IMR-90 (cell line): ENCODE measurements around the gene CD36. TPM values are rescaled to one million over a fixed set of nuclear protein-coding genes. Genes with fewer than 3 reads are reported as not detected.

Experiments
- ATAC-seq: fragments of 200-7000 bp; cut with Tn5 transposase; 2 replicates; pipeline ENCODE4 v1.9.1; 2020; ENCODE audit warnings: low read depth, mild to moderate bottlenecking, moderate library complexity
- BruUV-seq: library from RNA; stranded (reverse); fragments of 400-500 nt; replicated peaks from 2 replicates; lab custom pipeline; 2021; lab: Mats Ljungman, UMichigan
- CTCF ChIA-PET: fragments of 300-600 bp; formaldehyde crosslinking; extraction: SDS; loops from one replicate; lab custom pipeline; 2021; ENCODE audit warnings: antibody characterized with exemption; lab: Yijun Ruan, JAX
- POLR2A ChIA-PET: fragments of 300-600 bp; sonication (Branson Sonifier 250); formaldehyde crosslinking; loops from one replicate; lab custom pipeline; 2022; ENCODE audit warnings: antibody characterized with exemption; ENCODE audit not compliant: unreplicated experiment; lab: Charles Lee
- DNase-seq: peaks from one replicate; pipeline ENCODE4 v3.0.0; 2013
- H2AFZ ChIP-seq: replicated peaks from 2 replicates; pipeline ENCODE3; 2013; ENCODE audit warnings: low read length, mild to moderate bottlenecking; ENCODE audit not compliant: poor library complexity
- H2AK5ac ChIP-seq: 2 replicates; pipeline ENCODE4 v1.6.1; 2013; ENCODE audit warnings: low read depth, low read length, inconsistent platforms
- H2AK9ac ChIP-seq: replicated peaks from 2 replicates; pipeline ENCODE3; 2013; ENCODE audit warnings: mild to moderate bottlenecking, low read depth, low read length, moderate library complexity; ENCODE audit not compliant: poor library complexity
- H2BK120ac ChIP-seq: 2 replicates; pipeline ENCODE4 v1.6.1; 2013; ENCODE audit warnings: low read depth, low read length, inconsistent platforms
- H2BK15ac ChIP-seq: 3 replicates; pipeline ENCODE4 v1.6.1; 2013; ENCODE audit warnings: low read depth, low read length, inconsistent platforms
- H2BK20ac ChIP-seq: 2 replicates; pipeline ENCODE4 v1.6.1; 2013; ENCODE audit warnings: low read depth, mild to moderate bottlenecking, inconsistent platforms, low read length, moderate library complexity
- H2BK5ac ChIP-seq: 2 replicates; pipeline ENCODE4 v1.6.1; 2013; ENCODE audit warnings: mild to moderate bottlenecking, low read depth, low read length, inconsistent platforms; ENCODE audit not compliant: poor library complexity, severe bottlenecking
- H3K14ac ChIP-seq: replicated peaks from 2 replicates; pipeline ENCODE4 v1.6.1; 2013; ENCODE audit warnings: low read depth, low read length, inconsistent platforms
- H3K18ac ChIP-seq: 2 replicates; pipeline ENCODE4 v1.6.1; 2013; ENCODE audit warnings: low read depth, low read length, control low read depth
- H3K23ac ChIP-seq: 2 replicates; pipeline ENCODE4 v1.6.1; 2013; ENCODE audit warnings: low read depth, low read length, inconsistent platforms
- H3K27ac ChIP-seq: 2 replicates; pipeline ENCODE4 v1.5.1; 2013; ENCODE audit warnings: mild to moderate bottlenecking, control low read depth, low read length; ENCODE audit not compliant: insufficient read depth
- H3K27me3 ChIP-seq: 2 replicates; pipeline ENCODE4 v1.6.1; 2013; ENCODE audit warnings: low read length; ENCODE audit not compliant: control insufficient read depth, insufficient read depth
- H3K36me3 ChIP-seq: 2 replicates; pipeline ENCODE4 v1.6.1; 2013; ENCODE audit warnings: low read length, mixed read lengths; ENCODE audit not compliant: control insufficient read depth, insufficient read depth
- H3K4ac ChIP-seq: 2 replicates; pipeline ENCODE4 v1.6.1; 2013; ENCODE audit warnings: low read depth, low read length, inconsistent platforms
- H3K4me1 ChIP-seq: 2 replicates; pipeline ENCODE4 v1.6.1; 2013; ENCODE audit warnings: low read length, mixed read lengths; ENCODE audit not compliant: control insufficient read depth, insufficient read depth
- H3K4me2 ChIP-seq: 2 replicates; pipeline ENCODE4 v1.6.1; 2013; ENCODE audit warnings: low read depth, mild to moderate bottlenecking, control low read depth, low read length, moderate library complexity
- H3K4me3 ChIP-seq: 2 replicates; pipeline ENCODE4 v1.5.1; 2013; ENCODE audit warnings: low read depth, mild to moderate bottlenecking, control low read depth, low read length, moderate library complexity; ENCODE audit not compliant: insufficient read depth
- H3K56ac ChIP-seq: 2 replicates; pipeline ENCODE4 v1.6.1; 2013; ENCODE audit warnings: low read length, inconsistent platforms; ENCODE audit not compliant: insufficient read depth; ENCODE audit errors: extremely low read depth
- H3K79me1 ChIP-seq, 2 experiments: 2 replicates each; pipeline ENCODE4 v1.6.1; 2013; ENCODE audit warnings: low read length in 2 of 2, inconsistent platforms in 1 of 2, low read depth in 1 of 2
- H3K9ac ChIP-seq: 2 replicates; pipeline ENCODE4 v1.6.1; 2013; ENCODE audit warnings: low read depth, low read length, control low read depth
- H3K9me1 ChIP-seq: 2 replicates; pipeline ENCODE4 v1.6.1; 2013; ENCODE audit warnings: low read length, inconsistent platforms; ENCODE audit not compliant: insufficient read depth
- H3K9me3 ChIP-seq: 2 replicates; pipeline ENCODE4 v1.6.1; 2013; ENCODE audit warnings: low read length; ENCODE audit not compliant: control insufficient read depth, insufficient read depth
- H4K20me1 ChIP-seq: 2 replicates; pipeline ENCODE4 v1.6.1; 2013; ENCODE audit warnings: low read length, inconsistent platforms; ENCODE audit not compliant: insufficient read depth
- H4K5ac ChIP-seq: 2 replicates; pipeline ENCODE4 v1.6.1; 2013; ENCODE audit warnings: mild to moderate bottlenecking, low read depth, low read length, control low read depth
- H4K8ac ChIP-seq, 2 experiments: 2 replicates each; pipeline ENCODE4 v1.6.1; 2013; ENCODE audit warnings: low read depth in 2 of 2, low read length in 2 of 2, control low read depth in 1 of 2, inconsistent platforms in 1 of 2
- H4K91ac ChIP-seq: 2 replicates; pipeline ENCODE4 v1.6.1; 2013; ENCODE audit warnings: low read depth, low read length, inconsistent platforms; ENCODE audit not compliant: insufficient read depth
- CEBPB ChIP-seq: IDR thresholded peaks from 2 replicates; pipeline ENCODE4 v1.6.1; 2012; ENCODE audit warnings: low read depth, low read length, improper control_type of control experiment
- CHD1 ChIP-seq: IDR thresholded peaks from 2 replicates; pipeline ENCODE4 v1.6.1; 2012; ENCODE audit warnings: low read depth, low read length, improper control_type of control experiment
- RCOR1 ChIP-seq: IDR thresholded peaks from 2 replicates; pipeline ENCODE4 v1.6.1; 2012; ENCODE audit warnings: mild to moderate bottlenecking, low read length, improper control_type of control experiment; ENCODE audit not compliant: insufficient replicate concordance
- RFX5 ChIP-seq: IDR thresholded peaks from 2 replicates; pipeline ENCODE4 v1.8.0; 2012; ENCODE audit warnings: low read depth, mild to moderate bottlenecking, low read length, moderate library complexity
- SMC3 ChIP-seq: fragments of 150-350 bp; IDR thresholded peaks from 2 replicates; pipeline ENCODE4 v1.6.1; 2016; ENCODE audit warnings: low read depth, mild to moderate bottlenecking, antibody characterized with exemption, low read length, moderate library complexity
- WGBS, 2 experiments: methylation state at CpG; one replicate each; pipeline versions ENCODE4 v1.1.5 to v1.1.7; 2013; ENCODE audit warnings: missing lambda C conversion rate in 2 of 2; ENCODE audit not compliant: insufficient read length in 1 of 2; ENCODE audit errors: extremely low coverage in 2 of 2; 5-methylcytosine and 5-hydroxymethylcytosine counted together
- dilution Hi-C: fragments of 300-500 bp; cut with HindIII; formaldehyde crosslinking; loops from one replicate; pipeline ENCODE4 v1.14.3; 2018; ENCODE audit warnings: low sequenced_read_pairs; ENCODE audit not compliant: unreplicated experiment
- in situ Hi-C: fragments of 300-500 bp; cut with MboI; formaldehyde crosslinking; loops from 3 replicates; pipeline ENCODE4 v1.14.3; 2019; ENCODE audit warnings: low sequenced_read_pairs, inconsistent platforms, mixed read lengths
- intact Hi-C: fragments of 100-400 bp; cut with micrococcal nuclease; formaldehyde crosslinking; loops from 2 replicates; pipeline ENCODE4 v1.10.0; 2022
- polyA plus RNA-seq, 3 experiments: library from polyadenylated mRNA; depleted of rRNA; stranded (reverse); fragments of >200 nt; gene quantifications; 2 replicates each; pipeline ENCODE4 v1.2.3, GENCODE V29; 2012; ENCODE audit warnings: low replicate concordance in 1 of 3
- total RNA-seq: library from RNA; depleted of rRNA; stranded (reverse); fragments of >200 nt; gene quantifications from 2 replicates; pipeline ENCODE4 v1.2.3, GENCODE V29; 2012
- TF ChIP-seq, protein P1 (sequence below): conservative IDR thresholded peaks from 2 replicates; pipeline ENCODE4 v1.5.1; 2012; ENCODE audit warnings: mild to moderate bottlenecking, low read depth, low read length, improper control_type of control experiment

The CD36 gene
- total and polyA plus RNA-seq, 2 of the 4 experiments (the other 2 are of a cell fraction) = 0.19 to 0.54 TPM

DNA sequence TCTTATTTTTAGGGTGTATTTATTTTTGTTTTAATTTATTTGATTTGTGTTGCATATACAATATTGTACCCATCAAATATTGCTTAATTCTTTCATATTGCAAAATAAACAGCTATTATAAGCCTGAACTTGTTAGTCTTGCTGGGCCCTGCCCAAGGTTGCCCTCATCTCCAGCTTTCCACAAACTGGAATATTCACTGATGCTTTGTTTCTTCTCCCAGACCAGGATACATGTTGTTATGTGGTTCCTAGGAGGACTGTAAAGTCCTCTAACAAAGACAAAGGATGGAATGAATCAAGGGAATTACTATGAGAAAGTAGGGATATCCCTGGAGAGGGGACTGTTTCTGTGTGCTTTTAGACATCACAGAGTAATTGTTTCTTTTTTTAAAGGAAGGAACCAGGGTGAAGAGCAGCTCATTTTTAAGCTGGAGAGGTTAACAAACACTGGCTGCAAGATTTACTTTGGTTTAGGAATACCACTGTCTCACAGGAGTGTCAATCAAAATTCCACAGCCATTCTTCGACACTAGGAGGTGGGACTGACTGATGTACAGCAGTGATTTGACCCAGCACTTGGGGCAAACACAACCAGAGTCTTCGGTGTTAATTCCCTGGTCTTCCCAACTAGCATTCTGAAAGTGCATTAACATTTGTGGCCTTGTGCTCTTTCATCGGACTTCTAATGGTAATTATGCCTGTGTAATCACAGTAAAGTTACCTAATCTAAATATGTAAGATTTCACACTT, 14.8 kb upstream of the CD36 start:
- peak overlapping the region; percentile 92 for H3K14ac ChIP-seq
- H4K8ac ChIP-seq = peak overlapping the region in 1 of 2 experiments; percentile 72; a peak in 2 of 4 replicates
- ATAC-seq = peak; percentile 24; the same call in 1 of the 2 replicates
- peak overlapping the region; percentile 89 for H4K5ac ChIP-seq
- ChIA-PET CTCF (interaction anchor here (1.3 kb wide), 1 partner anchor 16 kb away, joined by 3 read pairs; no protein-coding TSS in a partner anchor), POLR2A (no interaction called here)
- H2AK9ac ChIP-seq = no peak overlapping the region
- 0 out of 4 replicates have a peak, but pooled peaks cover 0 to 7% of the 10 kb centered on the region in 2 experiments for H3K79me1 ChIP-seq
- DNase-seq = no peak
- no TSS peak for BruUV-seq
- no peak overlapping the region for H3K9ac ChIP-seq
- H3K9me3 ChIP-seq = no peaks in the 10 kb centered on the region; the same call in 1 of the 2 replicates
- WGBS, 2 experiments = no CpG with 5 or more reads among the region's 3 CpGs
- in situ Hi-C loops (no loop called here), intact Hi-C loops (no loop called here), dilution Hi-C loops (no loop called here)
- peak overlapping the region; percentile 88; the same call in 1 of the 2 replicates for H3K23ac ChIP-seq
- H3K4ac ChIP-seq = peak overlapping the region; percentile 71; the same call in 1 of the 2 replicates
- peak overlapping the region; percentile 57; the same call in 1 of the 2 replicates for H3K18ac ChIP-seq
- H3K56ac ChIP-seq = no peak overlapping the region
- H2BK120ac ChIP-seq = peak overlapping the region; percentile 79
- H3K4me1 ChIP-seq = peaks cover 8% of the 10 kb centered on the region
- H3K4me2 ChIP-seq = no peak overlapping the region
- no peak for TF ChIP-seq CEBPB
- no peak for TF ChIP-seq CHD1
- no peak for TF ChIP-seq RCOR1
- TF ChIP-seq RFX5 = no peak
- TF ChIP-seq SMC3 = no peak
- TF ChIP-seq, protein P1, sequence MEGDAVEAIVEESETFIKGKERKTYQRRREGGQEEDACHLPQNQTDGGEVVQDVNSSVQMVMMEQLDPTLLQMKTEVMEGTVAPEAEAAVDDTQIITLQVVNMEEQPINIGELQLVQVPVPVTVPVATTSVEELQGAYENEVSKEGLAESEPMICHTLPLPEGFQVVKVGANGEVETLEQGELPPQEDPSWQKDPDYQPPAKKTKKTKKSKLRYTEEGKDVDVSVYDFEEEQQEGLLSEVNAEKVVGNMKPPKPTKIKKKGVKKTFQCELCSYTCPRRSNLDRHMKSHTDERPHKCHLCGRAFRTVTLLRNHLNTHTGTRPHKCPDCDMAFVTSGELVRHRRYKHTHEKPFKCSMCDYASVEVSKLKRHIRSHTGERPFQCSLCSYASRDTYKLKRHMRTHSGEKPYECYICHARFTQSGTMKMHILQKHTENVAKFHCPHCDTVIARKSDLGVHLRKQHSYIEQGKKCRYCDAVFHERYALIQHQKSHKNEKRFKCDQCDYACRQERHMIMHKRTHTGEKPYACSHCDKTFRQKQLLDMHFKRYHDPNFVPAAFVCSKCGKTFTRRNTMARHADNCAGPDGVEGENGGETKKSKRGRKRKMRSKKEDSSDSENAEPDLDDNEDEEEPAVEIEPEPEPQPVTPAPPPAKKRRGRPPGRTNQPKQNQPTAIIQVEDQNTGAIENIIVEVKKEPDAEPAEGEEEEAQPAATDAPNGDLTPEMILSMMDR = no peak
- no peaks in the 10 kb centered on the region for H3K36me3 ChIP-seq
- peak overlapping the region; percentile 99 for H2BK15ac ChIP-seq
- no peak overlapping the region for H3K4me3 ChIP-seq
- no peaks in the 10 kb centered on the region for H4K20me1 ChIP-seq
- H3K27ac ChIP-seq = no peak overlapping the region
- H3K9me1 ChIP-seq = peaks cover 7% of the 10 kb centered on the region; the same call in 1 of the 2 replicates
- no peaks in the 10 kb centered on the region for H3K27me3 ChIP-seq
- peak overlapping the region; percentile 78 for H2BK5ac ChIP-seq
- H2AFZ ChIP-seq = peak overlapping the region; percentile 79
- peak overlapping the region; percentile 88; the same call in 1 of the 2 replicates for H2AK5ac ChIP-seq
- 0 out of 2 replicates have a peak overlapping the region, but pooled peaks have one; percentile 41 for H4K91ac ChIP-seq
- H2BK20ac ChIP-seq = peak overlapping the region; percentile 89
